GM12878 (cell line): ENCODE measurements around the gene MXRA8. TPM values are rescaled to one million over a fixed set of nuclear protein-coding genes. Genes with fewer than 3 reads are reported as not detected.

Experiments
- NFYA ChIP-seq: IDR thresholded peaks from 2 replicates; pipeline ENCODE4 v1.6.1; 2011; ENCODE audit warnings: low read depth, mild to moderate bottlenecking, low read length, improper control_type of control experiment, borderline replicate concordance
- PAX8 ChIP-seq: fragments of 450-650 bp; IDR thresholded peaks from 2 replicates; pipeline ENCODE4 v1.6.1; 2017; ENCODE audit warnings: mild to moderate bottlenecking, moderate library complexity
- RFX5 ChIP-seq: IDR thresholded peaks from 2 replicates; pipeline ENCODE4 v1.6.1; 2011; ENCODE audit warnings: low read depth, low read length, improper control_type of control experiment
- ZZZ3 ChIP-seq: IDR thresholded peaks from 2 replicates; pipeline ENCODE4 v1.6.1; 2011; ENCODE audit warnings: low read depth; ENCODE audit not compliant: control insufficient read depth, insufficient read length
- polyA plus RNA-seq, 11 experiments: library from polyadenylated mRNA; depleted of rRNA in 4 of 11; unstranded in 6 of 11; stranded (reverse) in 5 of 11; fragments of >200 nt; fragmentation: Nextera tagmentation in 4 of 11; fragmentation: Illumina TruSeq in 1 of 11; extraction: Ambion mirVana in 4 of 11; extraction: Trizol in 1 of 11; gene quantifications; 1 replicate in 1 of 11; 2 replicates in 10 of 11; pipeline versions ENCODE4 v1.2.1 to v1.2.3, GENCODE V29; 2011 to 2016; ENCODE audit warnings: inconsistent platforms in 2 of 11, missing spikeins in 2 of 11, low read depth in 1 of 11
- total RNA-seq, 4 experiments: library from RNA; depleted of rRNA in 3 of 4; stranded (reverse); fragments of >200 nt in 3 of 4; fragmentation: Illumina TruSeq in 1 of 4; extraction: Trizol in 1 of 4; gene quantifications; 2 replicates each; pipeline versions ENCODE4 v1.2.1 to v1.2.3, GENCODE V29; 2013 to 2021
- TF ChIP-seq, protein P1 (sequence below): fragments of 450-650 bp; IDR thresholded peaks from 2 replicates; pipeline ENCODE4 v1.6.1; 2014; ENCODE audit warnings: mild to moderate bottlenecking
- TF ChIP-seq, protein P2 (sequence below): fragments of 450-650 bp; IDR thresholded peaks from 2 replicates; pipeline ENCODE4 v1.6.1; 2018; ENCODE audit warnings: borderline replicate concordance, mild to moderate bottlenecking; ENCODE audit not compliant: partially characterized antibody

The MXRA8 gene
- total and polyA plus RNA-seq, 10 of the 15 experiments (the other 5 are each of a cell fraction or from before 2014, with no cell fraction given) = 0.11 to 0.54 (median 0.21) TPM; not detected in 6

DNA sequence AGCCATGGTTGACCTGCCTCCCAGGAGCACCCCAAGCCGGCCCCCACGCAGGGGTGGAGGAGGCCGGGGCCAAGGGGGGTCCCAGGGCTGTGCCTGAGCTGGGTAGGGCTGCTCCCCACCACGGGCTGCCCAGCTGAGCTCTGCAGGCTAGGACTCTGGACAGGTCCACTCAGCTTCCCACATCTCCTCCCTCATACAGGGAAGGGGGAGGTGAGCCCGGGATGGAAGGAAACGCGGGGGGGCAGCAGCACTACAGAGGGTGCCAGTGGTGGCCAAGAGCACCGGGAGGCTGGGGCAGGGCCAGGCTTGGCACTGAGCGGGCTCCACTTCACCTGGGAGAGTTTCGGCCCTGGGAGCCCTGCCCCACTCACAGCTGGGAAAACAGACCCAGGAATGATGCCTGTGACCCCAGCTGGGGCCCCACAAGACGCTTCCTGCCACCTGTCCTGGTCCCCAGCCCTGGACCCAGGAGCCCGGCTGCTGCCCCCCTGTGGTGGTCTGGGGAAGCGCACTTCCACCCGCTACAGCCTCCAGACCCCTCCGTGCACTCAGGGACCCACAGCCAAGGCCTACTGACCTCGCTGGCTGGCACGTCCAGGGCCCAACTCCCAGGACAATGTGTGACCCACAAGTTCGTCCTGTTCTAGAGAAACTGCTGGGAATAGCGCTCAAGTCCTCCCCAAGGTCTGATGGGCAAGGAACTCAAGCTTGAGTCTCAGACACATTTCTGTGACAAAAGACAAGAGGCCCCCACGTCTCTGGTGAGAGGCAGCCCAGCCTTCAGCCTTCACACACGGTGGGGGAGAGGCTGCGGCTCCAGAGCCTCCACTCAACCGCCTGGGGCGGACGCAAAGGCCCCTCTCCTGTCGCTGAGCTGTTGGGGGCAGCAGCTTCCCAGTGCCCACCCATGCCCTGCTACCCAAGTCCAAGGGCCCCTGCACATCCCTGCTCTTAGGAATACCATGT lies 13.7 kb upstream of the MXRA8 start (continued):
- TF ChIP-seq, protein P1, sequence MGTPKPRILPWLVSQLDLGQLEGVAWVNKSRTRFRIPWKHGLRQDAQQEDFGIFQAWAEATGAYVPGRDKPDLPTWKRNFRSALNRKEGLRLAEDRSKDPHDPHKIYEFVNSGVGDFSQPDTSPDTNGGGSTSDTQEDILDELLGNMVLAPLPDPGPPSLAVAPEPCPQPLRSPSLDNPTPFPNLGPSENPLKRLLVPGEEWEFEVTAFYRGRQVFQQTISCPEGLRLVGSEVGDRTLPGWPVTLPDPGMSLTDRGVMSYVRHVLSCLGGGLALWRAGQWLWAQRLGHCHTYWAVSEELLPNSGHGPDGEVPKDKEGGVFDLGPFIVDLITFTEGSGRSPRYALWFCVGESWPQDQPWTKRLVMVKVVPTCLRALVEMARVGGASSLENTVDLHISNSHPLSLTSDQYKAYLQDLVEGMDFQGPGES = no peak
- TF ChIP-seq NFYA (no peak), PAX8 (no peak), RFX5 (no peak), ZZZ3 (no peak)
- TF ChIP-seq, protein P2, sequence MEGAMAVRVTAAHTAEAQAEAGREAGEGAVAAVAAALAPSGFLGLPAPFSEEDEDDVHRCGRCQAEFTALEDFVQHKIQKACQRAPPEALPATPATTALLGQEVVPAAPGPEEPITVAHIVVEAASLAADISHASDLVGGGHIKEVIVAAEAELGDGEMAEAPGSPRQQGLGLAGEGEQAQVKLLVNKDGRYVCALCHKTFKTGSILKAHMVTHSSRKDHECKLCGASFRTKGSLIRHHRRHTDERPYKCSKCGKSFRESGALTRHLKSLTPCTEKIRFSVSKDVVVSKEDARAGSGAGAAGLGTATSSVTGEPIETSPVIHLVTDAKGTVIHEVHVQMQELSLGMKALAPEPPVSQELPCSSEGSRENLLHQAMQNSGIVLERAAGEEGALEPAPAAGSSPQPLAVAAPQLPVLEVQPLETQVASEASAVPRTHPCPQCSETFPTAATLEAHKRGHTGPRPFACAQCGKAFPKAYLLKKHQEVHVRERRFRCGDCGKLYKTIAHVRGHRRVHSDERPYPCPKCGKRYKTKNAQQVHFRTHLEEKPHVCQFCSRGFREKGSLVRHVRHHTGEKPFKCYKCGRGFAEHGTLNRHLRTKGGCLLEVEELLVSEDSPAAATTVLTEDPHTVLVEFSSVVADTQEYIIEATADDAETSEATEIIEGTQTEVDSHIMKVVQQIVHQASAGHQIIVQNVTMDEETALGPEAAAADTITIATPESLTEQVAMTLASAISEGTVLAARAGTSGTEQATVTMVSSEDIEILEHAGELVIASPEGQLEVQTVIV = no peak
